Stromal cell of bone marrow (primary cell): Measurements from ENCODE around the gene SEMA3E.
"Not testable (repeated sequence)": the region's sequence is repeated elsewhere in the genome, so short reads cannot be mapped to it uniquely, and the experiment has no call there.

Experiments
- DNase-seq: peaks from one replicate; pipeline ENCODE4 v3.0.0-alpha.2; 2012; ENCODE audit warnings: low read depth

The SEMA3E gene

GRCh38 chr7:83648464-83649241 is at the start of gene SEMA3E:
TSS of gene SEMA3E (minus strand) at chr7:83649139.
- peak; percentile 15 for DNase-seq

- DNase-seq, result peak; percentile 5
These were observed 49.0 kb upstream of the SEMA3E start for GRCh38 chr7:83697804-83698530.

GRCh38 chr7:83696101-83696500 is 47.2 kb upstream of the SEMA3E start:
- no peak for DNase-seq

GRCh38 chr7:83695128-83695960 is 46.4 kb upstream of the SEMA3E start:
- DNase-seq, result no peak

- no peak for DNase-seq
These were observed 44.3 kb upstream of the SEMA3E start for GRCh38 chr7:83693256-83693655.

GRCh38 chr7:83691095-83691494 is 42.2 kb upstream of the SEMA3E start:
- DNase-seq, result no peak

GRCh38 chr7:83689855-83690254 is 40.9 kb upstream of the SEMA3E start:
- DNase-seq, result no peak

- no peak for DNase-seq
These were observed 37.5 kb upstream of the SEMA3E start for GRCh38 chr7:83686416-83686815.

GRCh38 chr7:83684928-83685327 is 36.0 kb upstream of the SEMA3E start:
- no peak for DNase-seq

GRCh38 chr7:83681200-83681778 is 32.4 kb upstream of the SEMA3E start:
- no peak for DNase-seq

GRCh38 chr7:83677180-83677866 is 28.4 kb upstream of the SEMA3E start:
- DNase-seq, result peak; percentile 94

- not testable (repeated sequence) for DNase-seq
These were observed 24.4 kb upstream of the SEMA3E start for GRCh38 chr7:83673291-83673690.

GRCh38 chr7:83672157-83672556 is 23.2 kb upstream of the SEMA3E start:
- no peak for DNase-seq

GRCh38 chr7:83663131-83663530 is 14.2 kb upstream of the SEMA3E start:
- DNase-seq, result no peak

- DNase-seq, result no peak
These were observed 9.2 kb upstream of the SEMA3E start for GRCh38 chr7:83658126-83658525.

- peak; percentile 33 for DNase-seq
These were observed 7.1 kb upstream of the SEMA3E start for GRCh38 chr7:83655951-83656556.

- no peak for DNase-seq
These were observed 3.5 kb upstream of the SEMA3E start for GRCh38 chr7:83652481-83652880.

- no peak for DNase-seq
These were observed 762 bp upstream of the SEMA3E start for GRCh38 chr7:83649701-83650100.

GRCh38 chr7:83646027-83646426 is 2.9 kb downstream of the SEMA3E start:
- DNase-seq, result no peak

- DNase-seq, result no peak
These were observed 5.2 kb downstream of the SEMA3E start for GRCh38 chr7:83643739-83644138.

GRCh38 chr7:83643012-83643411 is 5.9 kb downstream of the SEMA3E start:
- no peak for DNase-seq
